ENCODE measurements around the gene WFDC6.

WFDC6 gene

GRCh38 chr20:45548410-45548809, 9.1 kb upstream of the WFDC6 start:
- DNase-seq (ENCODE audit: low read depth) = no peak
- TF ChIP-seq CTCF (conservative IDR thresholded peaks at IDR 0.05; ENCODE audit: low read depth, low read length) = no peak
- no peak overlapping the region for H3K4me3 ChIP-seq (ENCODE audit: low read depth, low read length)

- no peak for DNase-seq (ENCODE audit: low read depth)
- no peak within 1 kb of the TSS for H3K4me3 ChIP-seq (ENCODE audit: low read depth, low read length)
- no peak for TF ChIP-seq CTCF (conservative IDR thresholded peaks at IDR 0.05; ENCODE audit: low read depth, low read length)
These were observed 8.0 kb upstream of the WFDC6 start, which contains the start of gene EPPIN for GRCh38 chr20:45547206-45547770. Gene EPPIN, minus strand, starts transcription at chr20:45547401. Its CDS starts 44 bp downstream, at chr20:45547357.

DNA sequence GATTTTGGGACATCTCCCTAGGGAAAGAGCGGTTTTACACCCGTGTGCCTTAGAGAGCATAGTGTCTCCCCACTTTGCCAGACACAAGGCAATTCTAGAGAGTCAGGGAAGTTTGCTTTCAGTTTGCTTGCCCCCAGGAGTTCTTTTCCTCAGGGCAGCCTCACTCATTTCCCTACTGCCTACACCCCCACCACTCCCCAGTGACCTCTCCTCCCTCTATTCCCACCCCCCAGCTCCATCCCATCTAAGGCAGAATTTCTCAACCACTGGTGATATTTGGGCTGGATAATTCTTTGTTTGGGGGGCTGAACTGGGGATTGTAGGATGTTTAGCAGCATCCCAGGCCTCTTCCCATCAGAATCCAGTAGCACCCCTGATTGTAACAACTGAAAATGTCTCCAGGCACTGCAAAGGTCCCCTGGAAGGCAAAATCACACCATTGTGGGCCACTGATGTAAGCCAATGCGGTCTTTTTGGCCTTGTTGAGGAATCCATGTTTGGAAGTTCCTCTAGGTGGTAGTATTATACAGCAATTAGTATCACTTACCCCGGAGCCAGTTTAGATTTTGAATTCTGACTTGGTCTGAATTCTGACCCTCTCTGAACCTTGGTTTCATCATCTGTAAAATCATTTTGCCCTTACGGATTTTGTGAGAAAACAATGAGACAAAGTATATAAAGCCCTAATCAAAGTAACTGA, 6.6 kb upstream of the WFDC6 start:
- TF ChIP-seq CTCF (conservative IDR thresholded peaks at IDR 0.05; ENCODE audit: low read depth, low read length) = peak; percentile 50
- DNase-seq (ENCODE audit: low read depth) = peak; percentile 55
- no peak overlapping the region for H3K4me3 ChIP-seq (ENCODE audit: low read depth, low read length)

DNA sequence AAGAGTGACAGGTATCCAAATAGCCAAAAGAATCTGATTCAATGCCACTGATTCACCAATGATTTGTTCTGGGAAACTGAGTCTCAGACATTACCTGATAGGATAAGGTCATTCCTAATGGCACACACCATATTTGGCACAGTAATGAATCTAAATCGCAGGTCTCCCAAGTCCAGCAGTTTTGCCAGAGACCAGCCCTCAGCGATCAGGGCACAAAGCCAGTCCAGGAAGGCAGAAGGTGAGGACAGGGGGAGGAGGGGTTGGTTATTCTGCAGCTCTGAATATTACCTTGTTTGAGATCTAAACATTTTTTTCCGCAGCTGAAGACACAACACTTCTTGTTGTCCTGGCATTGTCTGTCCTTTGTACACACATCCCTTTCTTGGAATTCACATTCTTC, 6.1 kb upstream of the WFDC6 start:
- no peak for DNase-seq (ENCODE audit: low read depth)
- TF ChIP-seq CTCF (conservative IDR thresholded peaks at IDR 0.05; ENCODE audit: low read depth, low read length) = no peak
- H3K4me3 ChIP-seq (ENCODE audit: low read depth, low read length) = no peak overlapping the region

DNA sequence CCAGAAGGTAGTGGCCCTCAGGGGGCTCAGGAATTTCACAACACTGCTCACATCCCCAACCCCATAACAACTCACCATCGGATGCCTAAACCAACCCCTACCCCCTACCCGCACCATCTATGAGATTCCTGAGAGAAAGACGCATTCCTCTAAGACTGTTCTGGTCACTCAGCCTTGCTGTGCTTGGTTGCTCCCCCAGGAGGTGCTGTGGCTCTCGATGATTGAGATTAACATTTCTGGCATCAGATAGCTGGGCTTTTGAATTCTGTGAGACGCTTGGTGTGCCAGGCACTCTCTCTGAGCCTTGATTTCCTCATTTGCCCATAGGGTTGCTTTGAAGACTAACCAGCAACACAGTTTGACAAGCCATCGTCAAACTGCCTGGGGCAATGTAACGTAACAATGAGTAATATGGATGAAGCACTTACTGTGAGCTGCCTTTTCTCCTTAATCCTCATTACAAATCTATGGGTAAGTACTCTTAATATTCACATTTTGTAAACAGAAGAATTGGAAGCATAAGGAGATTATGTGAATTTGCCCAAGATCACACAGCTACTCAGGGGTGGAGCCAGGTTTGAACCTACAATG, 978 bp downstream of the WFDC6 start:
- TF ChIP-seq CTCF (conservative IDR thresholded peaks at IDR 0.05; ENCODE audit: low read depth, low read length) = no peak
- DNase-seq (ENCODE audit: low read depth) = no peak
- H3K4me3 ChIP-seq (ENCODE audit: low read depth, low read length) = no peak overlapping the region

DNA sequence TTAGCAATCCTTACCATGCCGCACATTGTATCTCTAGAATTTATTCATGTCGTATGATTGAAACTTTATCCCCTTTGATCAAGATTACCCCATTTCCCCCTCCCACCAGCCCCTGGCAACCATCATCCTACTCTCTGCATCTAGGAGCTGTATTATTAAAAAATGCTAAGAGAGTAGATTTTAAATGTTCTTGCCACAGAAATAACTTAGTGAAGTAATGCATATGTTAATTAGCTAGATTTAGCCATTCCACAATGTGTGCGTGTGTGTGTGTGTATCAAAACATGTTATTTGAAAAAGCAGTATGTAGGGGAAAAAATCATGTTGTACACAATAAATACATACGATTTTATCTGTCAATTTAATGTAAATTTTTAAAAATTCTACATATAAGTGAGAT, 12.0 kb downstream of the WFDC6 start:
- DNase-seq (ENCODE audit: low read depth) = no peak
- TF ChIP-seq CTCF (conservative IDR thresholded peaks at IDR 0.05; ENCODE audit: low read depth, low read length) = no peak
- H3K4me3 ChIP-seq (ENCODE audit: low read depth, low read length) = no peak overlapping the region
